Omental fat pad (tissue), 4 donors: ENCODE data around the gene ZBTB37. TPM values are rescaled to one million over a fixed set of nuclear protein-coding genes. Genes with fewer than 3 reads are reported as not detected.

ENCODE experiments used
- ATAC-seq: fragments of 150-250 bp; one replicate; pipeline ENCODE4 v1.9.1; 2016; ENCODE audit warnings: mild to moderate bottlenecking, moderate library complexity; ENCODE audit not compliant: low FRiP score
- DNase-seq: peaks from one replicate; pipeline ENCODE4 v3.0.0-alpha.2; 2019; ENCODE audit warnings: low spot score
- total RNA-seq, 4 donors: library from RNA; depleted of rRNA; stranded (reverse); fragments of >200 nt; gene quantifications; one replicate each; pipeline ENCODE4 v1.1.0, GENCODE V29; 2016
- TF ChIP-seq, protein P1 (sequence below), 3 donors: fragments of 450-650 bp; IDR thresholded peaks; one replicate each; pipeline ENCODE4 v1.5.1; 2016 to 2017; ENCODE audit warnings: antibody characterized with exemption in 3 of 3, mild to moderate bottlenecking in 3 of 3, moderate library complexity in 2 of 3

The ZBTB37 gene, protein sequence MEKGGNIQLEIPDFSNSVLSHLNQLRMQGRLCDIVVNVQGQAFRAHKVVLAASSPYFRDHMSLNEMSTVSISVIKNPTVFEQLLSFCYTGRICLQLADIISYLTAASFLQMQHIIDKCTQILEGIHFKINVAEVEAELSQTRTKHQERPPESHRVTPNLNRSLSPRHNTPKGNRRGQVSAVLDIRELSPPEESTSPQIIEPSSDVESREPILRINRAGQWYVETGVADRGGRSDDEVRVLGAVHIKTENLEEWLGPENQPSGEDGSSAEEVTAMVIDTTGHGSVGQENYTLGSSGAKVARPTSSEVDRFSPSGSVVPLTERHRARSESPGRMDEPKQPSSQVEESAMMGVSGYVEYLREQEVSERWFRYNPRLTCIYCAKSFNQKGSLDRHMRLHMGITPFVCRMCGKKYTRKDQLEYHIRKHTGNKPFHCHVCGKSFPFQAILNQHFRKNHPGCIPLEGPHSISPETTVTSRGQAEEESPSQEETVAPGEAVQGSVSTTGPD
- 10 to 100 TPM in 2 of 4 donors, 1 to 10 TPM in 2; 5.5 to 16.1 (median 12.1) TPM for total RNA-seq

- TF ChIP-seq, protein P1, sequence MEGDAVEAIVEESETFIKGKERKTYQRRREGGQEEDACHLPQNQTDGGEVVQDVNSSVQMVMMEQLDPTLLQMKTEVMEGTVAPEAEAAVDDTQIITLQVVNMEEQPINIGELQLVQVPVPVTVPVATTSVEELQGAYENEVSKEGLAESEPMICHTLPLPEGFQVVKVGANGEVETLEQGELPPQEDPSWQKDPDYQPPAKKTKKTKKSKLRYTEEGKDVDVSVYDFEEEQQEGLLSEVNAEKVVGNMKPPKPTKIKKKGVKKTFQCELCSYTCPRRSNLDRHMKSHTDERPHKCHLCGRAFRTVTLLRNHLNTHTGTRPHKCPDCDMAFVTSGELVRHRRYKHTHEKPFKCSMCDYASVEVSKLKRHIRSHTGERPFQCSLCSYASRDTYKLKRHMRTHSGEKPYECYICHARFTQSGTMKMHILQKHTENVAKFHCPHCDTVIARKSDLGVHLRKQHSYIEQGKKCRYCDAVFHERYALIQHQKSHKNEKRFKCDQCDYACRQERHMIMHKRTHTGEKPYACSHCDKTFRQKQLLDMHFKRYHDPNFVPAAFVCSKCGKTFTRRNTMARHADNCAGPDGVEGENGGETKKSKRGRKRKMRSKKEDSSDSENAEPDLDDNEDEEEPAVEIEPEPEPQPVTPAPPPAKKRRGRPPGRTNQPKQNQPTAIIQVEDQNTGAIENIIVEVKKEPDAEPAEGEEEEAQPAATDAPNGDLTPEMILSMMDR (IDR thresholded peaks at IDR 0.05), result no peak
- ATAC-seq (peak; percentile 88), DNase-seq (peak; percentile 54)
Observed at GRCh38 chr1:173868266-173869020, at the start of gene ZBTB37. Gene ZBTB37, plus strand, starts transcription at chr1:173868380. Its CDS starts 1,846 bp downstream, at chr1:173870226.

- DNase-seq (no peak), ATAC-seq (no peak)
- TF ChIP-seq, protein P1 (IDR thresholded peaks at IDR 0.05), result no peak
Observed at GRCh38 chr1:173818459-173818858, 49.7 kb upstream of the ZBTB37 start.

GRCh38 chr1:173821680-173822079 lies 46.5 kb upstream of the ZBTB37 start:
- DNase-seq, result no peak
- TF ChIP-seq, protein P1 (IDR thresholded peaks at IDR 0.05), result no peak

GRCh38 chr1:173823781-173824314 lies 44.3 kb upstream of the ZBTB37 start:
- no peak for DNase-seq
- TF ChIP-seq, protein P1 (IDR thresholded peaks at IDR 0.05), result no peak
- no peak for ATAC-seq

More at GRCh38 chr1:173821680-173822079, 46.5 kb upstream of the ZBTB37 start:
- no peak for ATAC-seq

DNA sequence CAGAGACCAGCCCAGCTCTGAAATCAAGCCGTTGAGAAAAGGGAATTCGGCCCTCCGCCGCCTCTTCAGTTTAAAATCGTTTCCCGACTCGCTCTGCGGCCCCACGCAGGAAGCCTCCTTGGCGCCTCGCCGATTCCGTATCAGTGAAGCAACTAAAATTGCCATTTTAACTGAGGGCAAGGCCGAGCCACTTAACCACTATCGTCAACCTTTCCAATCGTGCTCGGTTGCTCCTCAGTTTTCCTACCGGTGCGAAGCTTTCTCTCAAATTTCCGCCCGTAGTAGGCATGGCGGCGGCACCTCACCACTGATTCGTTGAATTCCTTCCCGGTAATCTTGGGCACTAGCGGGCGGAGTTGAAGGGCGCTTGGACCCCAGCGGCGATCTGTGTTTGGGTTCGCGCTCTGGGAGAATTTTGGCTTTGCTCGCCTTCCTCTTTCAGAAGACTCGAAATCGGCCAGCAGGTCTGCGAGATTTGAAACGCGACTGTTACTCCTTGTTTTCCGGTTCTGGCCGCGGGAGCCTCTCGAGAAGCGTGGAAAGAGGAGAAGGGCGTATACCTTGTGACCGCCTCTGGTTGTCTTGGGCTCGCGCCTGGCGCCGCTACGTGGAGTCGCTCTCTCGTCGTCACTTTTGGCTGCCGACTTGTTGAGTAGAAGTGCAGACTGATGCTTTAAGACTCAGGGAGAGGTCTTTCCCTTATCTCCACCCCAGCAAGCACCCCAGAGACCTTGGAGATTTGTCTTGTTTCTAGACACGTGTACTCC lies 43.7 kb upstream of the ZBTB37 start, which contains the start of the genes CENPL and DARS2:
Gene CENPL (minus strand): TSS at position 569 of the 767 bp plus-strand sequence. CDS start 13,584 bp downstream, outside the sequence.
Gene DARS2 (plus strand): TSS at position 359 of the 767 bp plus-strand sequence. CDS start 557 bp downstream, outside the sequence.
- TF ChIP-seq, protein P1 (IDR thresholded peaks at IDR 0.05), result no peak
- DNase-seq (peak; percentile 77), ATAC-seq (peak; percentile 99)

DNA sequence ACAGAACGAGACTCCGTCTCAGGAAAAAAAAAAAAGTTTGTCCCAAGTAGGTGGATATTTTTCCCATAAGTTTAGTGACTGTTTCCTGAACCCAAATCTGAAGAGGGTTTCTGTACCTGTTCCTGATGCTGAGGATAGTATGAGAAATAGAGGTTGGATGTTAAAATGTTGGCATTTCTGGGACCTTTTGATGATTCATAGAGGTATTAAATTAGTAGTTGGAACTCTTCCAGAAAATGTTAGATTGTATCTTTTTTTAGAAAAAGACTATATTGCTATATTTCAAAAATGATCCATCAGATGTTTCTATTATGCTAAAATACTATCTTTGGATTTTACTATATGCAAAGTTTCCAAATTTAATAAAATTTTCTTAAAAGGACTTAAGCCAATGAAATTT lies 40.6 kb upstream of the ZBTB37 start:
- TF ChIP-seq, protein P1 (IDR thresholded peaks at IDR 0.05), result no peak
- no peak for ATAC-seq
- no peak for DNase-seq
